Stimulated activated CD4-positive, alpha-beta T cell treated with anti-CD3 and anti-CD28 coated beads, Interleukin-1b, Interleukin-23, amount 100 ng/mL, for 1 hour (primary cell): Measurements from ENCODE around the gene TMEM114.

Experiments
- DNase-seq, 2 donors: peaks; one replicate each; pipeline ENCODE4 v3.0.0-alpha.2; 2020; ENCODE audit warnings: low read depth in 2 of 2

TMEM114 gene

DNA sequence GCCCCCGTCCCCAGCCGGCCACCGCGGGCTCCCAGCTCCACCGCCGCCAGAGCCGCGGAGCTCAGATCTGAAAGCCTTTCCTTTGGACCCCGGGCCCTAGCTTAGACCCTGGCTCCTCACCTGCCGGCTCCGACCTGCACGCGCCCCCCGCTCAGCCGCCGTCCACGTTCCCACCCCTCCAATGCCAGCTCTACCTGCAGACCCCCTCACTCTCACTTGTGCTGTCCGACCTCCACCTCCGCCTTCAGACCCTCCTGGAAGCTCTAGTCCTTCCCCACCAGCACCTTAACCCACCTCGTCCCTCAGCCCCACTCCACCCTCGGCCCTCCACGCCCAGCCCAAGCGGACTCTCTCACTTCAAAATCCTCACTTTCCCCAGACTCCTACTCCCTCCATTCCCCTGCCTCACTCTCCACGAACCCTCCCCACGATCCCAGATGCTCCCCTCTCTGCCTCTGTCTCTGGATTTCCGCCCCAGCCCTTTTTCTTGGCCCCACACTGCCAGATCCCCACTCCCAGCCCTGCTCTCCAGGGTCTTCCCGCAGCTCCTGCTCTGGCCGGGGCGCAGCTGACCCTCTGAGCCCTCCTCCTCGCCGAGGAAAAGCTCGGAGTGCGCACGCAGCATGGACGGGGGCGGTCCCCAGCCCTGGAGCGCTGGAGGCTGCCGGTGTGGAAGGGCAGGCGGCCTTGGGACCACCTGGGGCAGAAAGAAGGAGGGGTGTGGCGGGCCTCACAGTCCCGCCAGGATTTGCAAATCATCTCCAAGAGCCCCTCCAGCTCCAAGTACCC is at the start of gene TMEM114:
TMEM114 (minus strand) TSS at position 612 of the 789 bp plus-strand sequence. CDS start 673 bp downstream, outside the sequence.
- no peak for DNase-seq

GRCh38 chr16:8639694-8640093 is 49.4 kb upstream of the TMEM114 start:
- no peak for DNase-seq

- DNase-seq, result no peak
Measured at GRCh38 chr16:8634991-8635736, 44.9 kb upstream of the TMEM114 start.

GRCh38 chr16:8632675-8633182 is 42.4 kb upstream of the TMEM114 start:
- no peak for DNase-seq

DNA sequence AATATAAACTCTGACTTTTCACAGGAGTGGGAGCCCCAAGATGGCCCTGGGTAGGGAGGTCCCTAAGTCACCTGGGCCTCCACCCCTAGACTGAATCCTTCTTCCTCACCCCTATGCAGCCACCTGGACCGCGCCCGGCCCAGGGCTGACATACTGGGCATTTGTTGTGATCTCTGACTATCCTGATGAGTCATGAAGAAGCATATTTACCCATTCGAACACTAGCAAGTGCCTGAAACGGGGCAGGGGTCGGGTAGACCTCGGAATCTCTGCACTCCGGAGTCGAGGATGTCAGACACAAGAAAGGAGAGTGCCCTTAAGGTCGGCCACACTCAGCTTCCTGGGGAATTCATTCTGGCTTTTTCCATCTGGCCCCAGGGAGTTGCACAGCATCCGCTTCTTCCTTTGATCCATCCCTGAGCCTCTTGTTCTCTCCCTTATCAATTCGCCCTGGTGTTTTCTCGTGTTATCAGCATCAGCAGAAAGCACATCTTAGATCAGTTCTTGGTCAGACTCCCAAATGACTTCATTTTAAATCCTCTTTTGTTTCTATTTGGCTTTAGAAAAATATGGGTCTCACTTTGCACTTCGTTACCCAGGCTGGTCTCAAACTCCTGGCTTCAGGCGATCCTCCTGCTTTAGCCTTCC is 41.6 kb upstream of the TMEM114 start:
- no peak for DNase-seq

- DNase-seq, result no peak
Measured at GRCh38 chr16:8631373-8631772, 41.1 kb upstream of the TMEM114 start.

DNA sequence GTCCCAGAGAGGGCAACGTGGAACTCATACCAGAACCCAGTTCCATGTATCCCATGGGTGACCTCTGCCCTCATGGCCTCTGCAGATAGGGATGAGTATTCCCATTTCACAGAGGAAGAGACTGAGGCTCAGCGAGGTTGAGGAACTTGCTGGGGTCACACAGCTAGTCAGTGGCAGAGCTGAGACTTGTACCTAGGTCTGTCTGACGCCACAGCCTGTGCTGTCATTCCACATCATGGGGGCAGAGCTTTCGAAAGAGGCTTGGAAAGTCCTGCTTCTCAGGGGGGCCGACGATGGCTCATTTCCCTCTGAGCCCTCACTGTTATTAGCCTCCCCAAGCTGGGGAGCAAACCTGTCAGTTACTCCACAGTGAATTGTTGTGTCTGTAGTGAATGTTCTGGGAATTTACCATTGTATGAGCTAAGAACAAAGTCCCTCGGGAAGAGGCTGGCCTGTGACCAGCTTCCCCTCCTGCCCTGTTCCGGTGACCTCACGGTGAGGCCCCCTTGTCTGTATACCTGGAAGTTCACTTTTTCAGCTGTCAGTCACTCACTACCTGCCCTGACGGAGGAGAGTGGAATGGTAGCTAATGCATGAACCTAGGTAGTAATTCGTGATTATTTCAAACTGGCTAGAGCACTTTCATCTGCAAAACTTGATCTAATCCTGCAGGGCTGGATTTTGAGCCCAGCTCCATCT is 40.1 kb upstream of the TMEM114 start:
- no peak for DNase-seq

GRCh38 chr16:8628981-8629725 is 38.8 kb upstream of the TMEM114 start:
- DNase-seq, result no peak

GRCh38 chr16:8627456-8627855 is 37.1 kb upstream of the TMEM114 start:
- DNase-seq, result no peak

- DNase-seq, result no peak
Measured at GRCh38 chr16:8626946-8627345, 36.6 kb upstream of the TMEM114 start.

GRCh38 chr16:8625491-8626087 is 35.3 kb upstream of the TMEM114 start:
- no peak for DNase-seq

GRCh38 chr16:8623634-8624033 is 33.3 kb upstream of the TMEM114 start:
- no peak for DNase-seq

- no peak for DNase-seq
Measured at GRCh38 chr16:8622315-8622656, 32.0 kb upstream of the TMEM114 start.

DNA sequence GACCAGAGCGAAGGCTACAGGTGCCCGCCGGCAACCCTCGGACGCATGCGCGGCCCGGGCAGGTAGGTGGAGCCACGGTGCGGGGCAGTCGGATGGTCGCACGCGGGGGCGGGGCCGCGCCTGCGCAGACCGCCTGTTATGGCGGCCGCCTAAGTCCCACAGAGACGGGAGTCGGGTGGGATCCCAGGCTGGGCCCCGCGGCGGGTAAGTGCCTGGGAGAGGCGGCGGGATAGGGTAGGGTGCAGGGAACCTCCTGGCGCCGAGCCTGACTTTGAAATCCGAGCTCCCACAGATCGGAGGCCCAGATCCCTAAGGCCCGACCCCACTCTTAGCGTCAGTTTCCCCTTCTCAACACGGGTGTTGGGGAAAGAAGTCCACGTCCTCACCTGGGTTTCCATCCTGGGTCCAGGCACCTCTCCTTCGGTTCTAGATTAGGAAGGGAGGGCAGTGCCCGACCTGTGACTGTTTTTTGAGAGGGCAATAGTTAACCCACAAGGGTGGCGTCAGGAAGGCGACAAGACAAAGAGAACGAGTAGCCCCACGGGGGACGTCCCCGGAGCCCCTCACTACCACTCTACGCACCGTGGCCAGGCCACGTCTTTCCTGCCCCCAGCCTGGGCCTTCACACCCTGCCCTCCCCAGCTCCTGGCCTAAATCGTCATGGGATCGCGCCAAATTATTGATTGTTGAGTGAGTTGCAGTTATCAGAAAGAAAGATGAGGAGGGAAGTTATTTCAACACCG is 31.4 kb upstream of the TMEM114 start, which contains the start of gene METTL22:
METTL22 (plus strand) TSS at position 127 of the 743 bp plus-strand sequence. CDS start 3,968 bp downstream, outside the sequence.
- DNase-seq, result peak; percentile 85 to 90

DNA sequence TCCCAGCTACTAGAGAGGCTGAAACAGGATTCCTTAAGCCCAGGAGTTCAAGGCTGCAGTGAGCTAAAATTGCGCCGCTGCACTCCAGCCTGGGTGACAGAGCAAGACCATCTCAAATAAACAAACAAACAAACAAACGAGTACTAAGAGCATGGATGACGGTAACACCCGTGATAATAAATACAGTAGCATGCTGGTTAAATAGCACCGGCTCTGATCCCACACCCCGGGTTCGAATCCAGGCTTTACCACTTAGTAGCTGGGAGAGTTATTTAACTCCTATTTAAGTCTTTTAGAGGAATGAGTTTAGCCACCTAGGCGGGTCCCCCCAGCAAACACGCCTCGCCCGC is 30.9 kb upstream of the TMEM114 start:
- no peak for DNase-seq

GRCh38 chr16:8620535-8620934 is 30.2 kb upstream of the TMEM114 start:
- no peak for DNase-seq

DNA sequence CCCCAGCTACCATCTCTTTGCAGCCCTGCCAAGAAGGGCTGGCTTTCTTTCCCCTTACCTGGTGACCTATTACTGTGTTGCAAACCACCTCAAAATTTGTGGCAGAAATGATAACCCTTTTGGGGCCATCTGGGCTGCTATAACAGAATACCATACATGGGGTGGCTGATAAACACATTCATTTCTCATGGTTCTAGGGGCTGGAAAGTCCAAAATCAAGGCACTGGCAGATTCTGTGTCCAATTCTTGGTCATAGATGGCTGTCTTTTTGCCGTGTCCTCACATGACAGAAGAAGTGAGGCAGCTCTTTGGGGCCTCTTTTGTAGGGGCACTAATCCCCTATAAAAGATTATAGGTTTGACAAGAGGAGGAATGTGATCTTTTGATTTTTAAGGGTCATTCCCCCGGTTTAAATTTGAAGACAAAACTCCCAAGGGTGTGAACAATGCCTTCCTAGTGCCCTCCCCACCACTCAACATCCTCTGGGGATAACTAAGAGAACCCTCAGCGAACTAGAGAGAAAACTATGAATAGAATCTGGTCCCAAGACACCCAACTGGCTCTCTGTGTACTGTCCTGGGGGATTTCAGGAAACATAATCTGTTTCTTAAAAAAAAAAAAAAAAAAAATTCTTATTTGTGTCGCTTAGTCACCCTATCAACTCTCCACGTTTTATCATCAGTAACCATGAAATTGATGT is 29.5 kb upstream of the TMEM114 start:
- DNase-seq, result no peak

- DNase-seq, result no peak
Measured at GRCh38 chr16:8614435-8615029, 24.2 kb upstream of the TMEM114 start.
